Spleen (tissue), 11 donors: ENCODE data around the gene LYZL1. TPM values are rescaled to one million over a fixed set of nuclear protein-coding genes. Genes with fewer than 3 reads are reported as not detected.

Experiments used
- DNase-seq: peaks from one replicate; pipeline ENCODE4 v3.0.0-alpha.2; 2020
- H3K27ac ChIP-seq, 8 donors: fragments of 200-600 bp; sonication (generic) in 7 of 8; 1 replicate in 4 of 8; 2 replicates in 4 of 8; pipeline versions ENCODE4 v1.5.0 to v1.8.0; 2016 to 2021; ENCODE audit warnings: inconsistent platforms in 4 of 8, mild to moderate bottlenecking in 4 of 8, moderate library complexity in 1 of 8
- H3K27me3 ChIP-seq, 7 donors: fragments of 200-600 bp; sonication (generic) in 6 of 7; replicated peaks in 1 of 7; 1 replicate in 4 of 7; 2 replicates in 3 of 7; pipeline versions ENCODE4 v1.5.0 to v1.8.0; 2016 to 2021; ENCODE audit warnings: inconsistent platforms in 3 of 7, mild to moderate bottlenecking in 1 of 7
- H3K36me3 ChIP-seq, 6 donors: fragments of 200-600 bp; sonication (generic) in 5 of 6; 1 replicate in 4 of 6; 2 replicates in 2 of 6; pipeline versions ENCODE4 v1.5.0 to v1.8.0; 2016 to 2021; ENCODE audit warnings: inconsistent platforms in 2 of 6
- H3K4me1 ChIP-seq, 6 donors: fragments of 200-600 bp; sonication (generic) in 5 of 6; 1 replicate in 3 of 6; 2 replicates in 3 of 6; pipeline versions ENCODE4 v1.5.0 to v1.8.0; 2016 to 2021; ENCODE audit warnings: inconsistent platforms in 3 of 6
- H3K4me3 ChIP-seq, 8 donors: fragments of 200-600 bp; sonication (generic) in 7 of 8; 1 replicate in 4 of 8; 2 replicates in 4 of 8; pipeline versions ENCODE4 v1.5.0 to v1.8.0; 2016 to 2021; ENCODE audit warnings: inconsistent platforms in 4 of 8, mild to moderate bottlenecking in 4 of 8, moderate library complexity in 2 of 8
- H3K9me3 ChIP-seq, 8 donors: fragments of 200-600 bp; sonication (generic) in 7 of 8; 1 replicate in 4 of 8; 2 replicates in 4 of 8; pipeline versions ENCODE4 v1.5.0 to v1.8.0; 2016 to 2021; ENCODE audit warnings: inconsistent platforms in 4 of 8
- POLR2A ChIP-seq, 3 donors: fragments of 450-650 bp; IDR thresholded peaks; one replicate each; pipeline ENCODE4 v1.5.1; 2017; ENCODE audit warnings: antibody characterized with exemption in 3 of 3, mild to moderate bottlenecking in 1 of 3
- POLR2AphosphoS5 ChIP-seq, 3 donors: sonication (generic); formaldehyde crosslinking; IDR thresholded peaks; one replicate each; pipeline ENCODE4 v1.5.1; 2017; ENCODE audit warnings: antibody characterized with exemption in 3 of 3
- whole genome bisulfite sequencing, 5 donors: extraction: QIAGEN DNeasy Blood & Tissue Kit in 3 of 5; methylation state at CpG; one replicate each; pipeline versions ENCODE4 v1.1.5 to v1.1.7; 2013 to 2018; 5-methylcytosine and 5-hydroxymethylcytosine counted together
- intact Hi-C: fragments of 100-400 bp; cut with DNase I; formaldehyde crosslinking; loops from one replicate; pipeline ENCODE4 v1.15.0; 2023; ENCODE audit warnings: low total_unique reads
- polyA plus RNA-seq, 3 donors: library from polyadenylated mRNA; stranded (reverse); fragments of 200-250 nt; gene quantifications; one replicate each; pipeline ENCODE4 v1.2.1, GENCODE V29; 2013
- total RNA-seq, 7 donors: library from RNA; depleted of rRNA in 3 of 7; stranded (reverse); fragments of >200 nt in 3 of 7; fragmentation: NEBNext Ultra II Directional in 4 of 7; extraction: Animal tissue kit (Norgen Biotek cat#: 25700) in 4 of 7; gene quantifications; one replicate each; pipeline versions ENCODE4 v1.1.0 to v1.2.1, GENCODE V29; 2016 to 2021
- TF ChIP-seq, protein P1 (sequence below), 11 experiments: fragments of 200-600 bp in 7 of 11; fragments of 450-650 bp in 4 of 11; sonication (generic) in 4 of 11; IDR thresholded peaks in 8 of 11; conservative IDR thresholded peaks in 3 of 11; 1 replicate in 7 of 11; 2 replicates in 4 of 11; pipeline versions ENCODE4 v1.4.0 to v1.8.0; 2016 to 2021; ENCODE audit warnings: antibody characterized with exemption in 11 of 11, inconsistent platforms in 4 of 11, mild to moderate bottlenecking in 1 of 11
- donor health status: healthy with polysubstance abuse.
- donor health status: DM: no; HTN: no; CAD: no; lungs with moderate emphysema.
- donor health status: DM: no; HTN: no; CAD: no.
- donor health status: Bipolar disorder and iron deficiency.
- donor health status: healthy.
- donor health status: DM: no; HTN: no; CAD: no.
- donor health status: DM: yes; HTN: yes; CAD: no.

Gene LYZL1
- total and polyA plus RNA-seq, 10 donors, result not detected

DNA sequence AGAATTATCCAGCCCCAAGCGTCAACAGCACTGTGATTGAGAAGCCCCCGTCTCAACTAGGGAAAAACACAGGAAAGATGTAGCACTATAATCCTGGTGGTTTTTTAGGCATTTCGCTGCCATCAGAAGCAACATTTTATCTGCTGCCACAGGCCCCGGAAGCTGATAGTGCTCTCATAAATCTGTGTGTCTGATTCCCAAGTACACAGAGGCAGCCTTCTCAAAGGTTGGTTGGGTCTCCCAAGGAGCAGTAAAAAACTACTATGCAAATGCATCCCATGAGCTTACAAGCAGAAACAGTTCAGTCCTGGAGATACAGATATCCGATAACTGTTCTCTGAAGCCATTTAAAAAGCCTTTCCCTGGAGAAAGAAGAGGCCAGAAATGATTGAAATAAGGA lies 45.8 kb upstream of the LYZL1 start:
- no peaks in the 10 kb centered on the region for H3K4me1 ChIP-seq
- TF ChIP-seq POLR2A (IDR thresholded peaks at IDR 0.05) (no peak), POLR2AphosphoS5 (IDR thresholded peaks at IDR 0.05) (no peak)
- TF ChIP-seq, protein P1, sequence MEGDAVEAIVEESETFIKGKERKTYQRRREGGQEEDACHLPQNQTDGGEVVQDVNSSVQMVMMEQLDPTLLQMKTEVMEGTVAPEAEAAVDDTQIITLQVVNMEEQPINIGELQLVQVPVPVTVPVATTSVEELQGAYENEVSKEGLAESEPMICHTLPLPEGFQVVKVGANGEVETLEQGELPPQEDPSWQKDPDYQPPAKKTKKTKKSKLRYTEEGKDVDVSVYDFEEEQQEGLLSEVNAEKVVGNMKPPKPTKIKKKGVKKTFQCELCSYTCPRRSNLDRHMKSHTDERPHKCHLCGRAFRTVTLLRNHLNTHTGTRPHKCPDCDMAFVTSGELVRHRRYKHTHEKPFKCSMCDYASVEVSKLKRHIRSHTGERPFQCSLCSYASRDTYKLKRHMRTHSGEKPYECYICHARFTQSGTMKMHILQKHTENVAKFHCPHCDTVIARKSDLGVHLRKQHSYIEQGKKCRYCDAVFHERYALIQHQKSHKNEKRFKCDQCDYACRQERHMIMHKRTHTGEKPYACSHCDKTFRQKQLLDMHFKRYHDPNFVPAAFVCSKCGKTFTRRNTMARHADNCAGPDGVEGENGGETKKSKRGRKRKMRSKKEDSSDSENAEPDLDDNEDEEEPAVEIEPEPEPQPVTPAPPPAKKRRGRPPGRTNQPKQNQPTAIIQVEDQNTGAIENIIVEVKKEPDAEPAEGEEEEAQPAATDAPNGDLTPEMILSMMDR (IDR thresholded peaks at IDR 0.05 in 8 of 11, conservative IDR thresholded peaks at IDR 0.05 in 3 of 11), result no peak
- no peak overlapping the region for H3K4me3 ChIP-seq
- H3K27ac ChIP-seq, result no peak overlapping the region
- intact Hi-C loops, result no loop called here
- 60 to 80% (median 68%) methylated on average over 5 of the region's 5 CpGs for WGBS, 5 donors
- H3K27me3 ChIP-seq, result peaks cover 0 to 3% (median 0%) of the 10 kb centered on the region in 7 donors
- H3K36me3 ChIP-seq, result no peaks in the 10 kb centered on the region
- no peaks in the 10 kb centered on the region for H3K9me3 ChIP-seq
- no peak for DNase-seq

- TF ChIP-seq POLR2AphosphoS5 (IDR thresholded peaks at IDR 0.05) (no peak), POLR2A (IDR thresholded peaks at IDR 0.05) (no peak)
- TF ChIP-seq, protein P1 (IDR thresholded peaks at IDR 0.05 in 8 of 11, conservative IDR thresholded peaks at IDR 0.05 in 3 of 11), result no peak
- Histone ChIP-seq H3K4me1 (no peaks in the 10 kb centered on the region), H3K4me3 (no peak overlapping the region), H3K36me3 (no peaks in the 10 kb centered on the region), H3K27me3 (peaks cover 0 to 3% (median 0%) of the 10 kb centered on the region in 7 donors), H3K9me3 (no peaks in the 10 kb centered on the region), H3K27ac (no peak overlapping the region)
- 85 to 100% (median 96%) methylated on average over 1 of the region's 1 CpG for WGBS, 5 donors
- DNase-seq, result no peak
- intact Hi-C loops, result no loop called here
Observed at GRCh38 chr10:29243750-29244149, 45.1 kb upstream of the LYZL1 start.

DNA sequence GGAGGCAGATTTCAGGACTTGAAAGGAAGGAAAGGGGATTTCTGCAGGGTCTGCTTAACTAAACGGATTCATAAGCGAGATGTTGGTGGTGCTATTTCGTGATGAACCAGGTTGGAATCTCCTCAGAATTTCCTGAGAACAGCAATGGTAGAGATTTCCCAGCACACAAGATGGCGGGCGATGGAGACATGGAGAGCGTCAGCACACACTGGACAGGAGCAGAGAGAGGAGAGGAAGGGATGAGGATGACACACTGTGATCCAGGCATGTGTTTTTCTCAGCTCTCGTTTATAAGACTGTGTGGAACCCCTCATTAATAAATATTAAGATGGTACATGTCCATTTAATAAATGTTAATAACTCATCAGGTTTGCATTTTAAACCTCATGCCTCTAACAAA lies 43.9 kb upstream of the LYZL1 start:
- Histone ChIP-seq H3K36me3 (no peaks in the 10 kb centered on the region), H3K4me3 (no peak overlapping the region), H3K4me1 (no peaks in the 10 kb centered on the region), H3K9me3 (no peaks in the 10 kb centered on the region), H3K27ac (no peak overlapping the region), H3K27me3 (peaks cover 0 to 3% (median 0%) of the 10 kb centered on the region in 7 donors)
- intact Hi-C loops, result no loop called here
- 87 to 95% (median 89%) methylated on average over 7 of the region's 7 CpGs for WGBS, 5 donors
- TF ChIP-seq POLR2A (IDR thresholded peaks at IDR 0.05), result no peak
- no peak for TF ChIP-seq POLR2AphosphoS5 (IDR thresholded peaks at IDR 0.05)
- TF ChIP-seq, protein P1 (IDR thresholded peaks at IDR 0.05 in 8 of 11, conservative IDR thresholded peaks at IDR 0.05 in 3 of 11), result no peak
- DNase-seq, result no peak

GRCh38 chr10:29245476-29245875 lies 43.4 kb upstream of the LYZL1 start:
- intact Hi-C loops, result no loop called here
- Histone ChIP-seq H3K4me3 (no peak overlapping the region), H3K36me3 (no peaks in the 10 kb centered on the region), H3K4me1 (no peaks in the 10 kb centered on the region), H3K9me3 (no peaks in the 10 kb centered on the region), H3K27me3 (peaks cover 0 to 3% (median 0%) of the 10 kb centered on the region in 7 donors), H3K27ac (no peak overlapping the region)
- TF ChIP-seq POLR2A (IDR thresholded peaks at IDR 0.05) (no peak), POLR2AphosphoS5 (IDR thresholded peaks at IDR 0.05) (no peak)
- TF ChIP-seq, protein P1 (IDR thresholded peaks at IDR 0.05 in 8 of 11, conservative IDR thresholded peaks at IDR 0.05 in 3 of 11), result no peak
- DNase-seq, result no peak
- 90 to 94% (median 92%) methylated on average over 11 of the region's 11 CpGs for WGBS, 5 donors
